WTC11 (cell line): ENCODE data around the gene TMED9.

ENCODE experiments used
- ATF2 ChIP-seq: sonication (generic); formaldehyde crosslinking; IDR thresholded peaks from 2 replicates; pipeline ENCODE4 v1.8.1; 2022; ENCODE audit warnings: low read depth, missing genetic modification reagents, borderline replicate concordance
- ATF3 ChIP-seq: sonication (generic); formaldehyde crosslinking; conservative IDR thresholded peaks from 2 replicates; pipeline ENCODE4 v1.8.1; 2022; ENCODE audit warnings: mild to moderate bottlenecking, missing genetic modification reagents
- CREB1 ChIP-seq: sonication (generic); formaldehyde crosslinking; IDR thresholded peaks from 2 replicates; pipeline ENCODE4 v1.8.0; 2023; ENCODE audit warnings: mild to moderate bottlenecking, missing genetic modification reagents
- CTCF ChIP-seq: fragments of 200-600 bp; IDR thresholded peaks from 2 replicates; pipeline ENCODE4 v1.8.0; 2022; ENCODE audit warnings: antibody characterized with exemption
- E2F1 ChIP-seq: sonication (generic); formaldehyde crosslinking; IDR thresholded peaks from 2 replicates; pipeline ENCODE4 v1.8.0; 2022; ENCODE audit warnings: mild to moderate bottlenecking, missing genetic modification reagents
- E2F5 ChIP-seq: sonication (generic); formaldehyde crosslinking; IDR thresholded peaks from 2 replicates; pipeline ENCODE4 v1.8.1; 2022; ENCODE audit warnings: mild to moderate bottlenecking, moderate library complexity, missing genetic modification reagents
- ETV6 ChIP-seq: sonication (generic); formaldehyde crosslinking; IDR thresholded peaks from 2 replicates; pipeline ENCODE4 v1.8.1; 2022; ENCODE audit warnings: mild to moderate bottlenecking, missing genetic modification reagents
- JUN ChIP-seq: sonication (generic); formaldehyde crosslinking; IDR thresholded peaks from 2 replicates; pipeline ENCODE4 v1.8.0; 2023; ENCODE audit warnings: mild to moderate bottlenecking, missing genetic modification reagents
- MAX ChIP-seq: sonication (generic); formaldehyde crosslinking; IDR thresholded peaks from 2 replicates; pipeline ENCODE4 v1.8.0; 2022; ENCODE audit warnings: mild to moderate bottlenecking, missing genetic modification reagents
- NR2C2 ChIP-seq: sonication (generic); formaldehyde crosslinking; IDR thresholded peaks from 2 replicates; pipeline ENCODE4 v1.8.0; 2022; ENCODE audit warnings: mild to moderate bottlenecking, missing genetic modification reagents
- PREB ChIP-seq: sonication (generic); formaldehyde crosslinking; IDR thresholded peaks from 2 replicates; pipeline ENCODE4 v1.8.1; 2022; ENCODE audit warnings: mild to moderate bottlenecking, missing genetic modification reagents, moderate library complexity, borderline replicate concordance
- ZBTB43 ChIP-seq: sonication (generic); formaldehyde crosslinking; IDR thresholded peaks from 2 replicates; pipeline ENCODE4 v1.8.1; 2023; ENCODE audit warnings: mild to moderate bottlenecking, missing genetic modification reagents
- ZNF121 ChIP-seq: sonication (generic); formaldehyde crosslinking; IDR thresholded peaks from 2 replicates; pipeline ENCODE4 v1.8.0; 2023; ENCODE audit warnings: missing genetic modification reagents

- TF ChIP-seq CTCF (no peak), E2F1 (CRISPR knock-in tag) (no peak), JUN (no peak), MAX (CRISPR knock-in tag) (no peak), PREB (CRISPR knock-in tag) (no peak), E2F5 (CRISPR knock-in tag) (no peak), ZNF121 (CRISPR knock-in tag) (no peak), CREB1 (CRISPR knock-in tag) (no peak), ETV6 (CRISPR knock-in tag) (no peak), NR2C2 (no peak), ZBTB43 (CRISPR knock-in tag) (no peak), ATF2 (CRISPR knock-in tag) (no peak), ATF3 (CRISPR knock-in tag) (no peak)
Observed at GRCh38 chr5:177557796-177558195, 34.2 kb upstream of the TMED9 start.
